HG03135 (cell line): Measurements from ENCODE around the gene RFPL2.
"Not testable (repeated sequence)": the region's sequence is repeated elsewhere in the genome, so short reads cannot be mapped to it uniquely, and the experiment has no call there.

ENCODE experiments used
- ATAC-seq: cut with Tn5 transposase; IDR thresholded peaks from one replicate; pipeline ENCODE4 v1.9.1; 2021; ENCODE audit warnings: mild to moderate bottlenecking, moderate library complexity; ENCODE audit not compliant: unreplicated experiment

Gene RFPL2

GRCh38 chr22:32175683-32176644 is 28.9 kb downstream of the RFPL2 start:
- ATAC-seq = no peak

- ATAC-seq = no peak
Observed at GRCh38 chr22:32175115-32175514, 29.8 kb downstream of the RFPL2 start.

GRCh38 chr22:32165681-32166080 is 39.2 kb downstream of the RFPL2 start:
- ATAC-seq = no peak

- ATAC-seq = no peak
Observed at GRCh38 chr22:32164075-32164860, 40.6 kb downstream of the RFPL2 start.

- not testable (repeated sequence) for ATAC-seq
Observed at GRCh38 chr22:32160411-32160810, 44.5 kb downstream of the RFPL2 start.

GRCh38 chr22:32158712-32159533 is 46.0 kb downstream of the RFPL2 start, which contains the start of gene C22orf42:
TSS of gene C22orf42 (minus strand) at chr22:32159303. CDS start at chr22:32159215, 88 bp downstream.
- no peak for ATAC-seq

- ATAC-seq = not testable (repeated sequence)
Observed at GRCh38 chr22:32157632-32158031, 47.2 kb downstream of the RFPL2 start.

GRCh38 chr22:32154727-32155126 is 50.1 kb downstream of the RFPL2 start:
- ATAC-seq = not testable (repeated sequence)

- ATAC-seq = not testable (repeated sequence)
Observed at GRCh38 chr22:32151641-32152040, 53.2 kb downstream of the RFPL2 start.

- not testable (repeated sequence) for ATAC-seq
Observed at GRCh38 chr22:32150647-32151046, 54.2 kb downstream of the RFPL2 start.

- not testable (repeated sequence) for ATAC-seq
Observed at GRCh38 chr22:32148372-32148771, 56.5 kb downstream of the RFPL2 start.

- ATAC-seq = not testable (repeated sequence)
Observed at GRCh38 chr22:32147128-32147527, 57.7 kb downstream of the RFPL2 start.

- no peak for ATAC-seq
Observed at GRCh38 chr22:32144496-32145274, 60.2 kb downstream of the RFPL2 start.

- no peak for ATAC-seq
Observed at GRCh38 chr22:32142600-32142999, 62.3 kb downstream of the RFPL2 start.

- not testable (repeated sequence) for ATAC-seq
Observed at GRCh38 chr22:32140688-32141087, 64.2 kb downstream of the RFPL2 start.
